ENCODE measurements around the gene SDC1.

SDC1 gene

GRCh38 chr2:20168727-20169696 is 55.9 kb downstream of the SDC1 start:
- no peak for DNase-seq

GRCh38 chr2:20168048-20168726 is 56.7 kb downstream of the SDC1 start:
- no peak for DNase-seq

GRCh38 chr2:20167356-20167755 is 57.6 kb downstream of the SDC1 start:
- DNase-seq, result no peak

GRCh38 chr2:20165677-20166509 is 59.0 kb downstream of the SDC1 start:
- no peak for DNase-seq

GRCh38 chr2:20164734-20165478 is 60.0 kb downstream of the SDC1 start:
- no peak for DNase-seq

GRCh38 chr2:20164061-20164733 is 60.7 kb downstream of the SDC1 start:
- no peak for DNase-seq

GRCh38 chr2:20159411-20160070 is 65.4 kb downstream of the SDC1 start:
- no peak for DNase-seq

GRCh38 chr2:20157193-20157891 is 67.6 kb downstream of the SDC1 start:
- no peak for DNase-seq

GRCh38 chr2:20156836-20157192 is 68.1 kb downstream of the SDC1 start:
- DNase-seq, result no peak

- no peak for DNase-seq
These were observed 68.7 kb downstream of the SDC1 start for GRCh38 chr2:20156076-20156759.

GRCh38 chr2:20153131-20153851 is 71.6 kb downstream of the SDC1 start:
- DNase-seq, result no peak

- DNase-seq, result no peak
These were observed 73.9 kb downstream of the SDC1 start for GRCh38 chr2:20150806-20151571.
